HepG2 (cell line): ENCODE measurements around the gene NGB.

Source experiments
- ATF1 ChIP-seq: IDR thresholded peaks from 2 replicates; pipeline ENCODE4 v1.6.1; 2016; ENCODE audit warnings: mild to moderate bottlenecking, control low read depth
- CENPX ChIP-seq: sonication (generic); formaldehyde crosslinking; IDR thresholded peaks from 2 replicates; pipeline ENCODE4 v1.9.0; 2021; ENCODE audit warnings: mild to moderate bottlenecking, missing genetic modification reagents, moderate library complexity
- ISX ChIP-seq: sonication (generic); formaldehyde crosslinking; conservative IDR thresholded peaks from 2 replicates; pipeline ENCODE4 v1.5.0; 2020; ENCODE audit warnings: missing genetic modification reagents
- MAFK ChIP-seq, 2 experiments: IDR thresholded peaks in 1 of 2; conservative IDR thresholded peaks in 1 of 2; 2 replicates each; pipeline ENCODE4 v1.6.1; 2011; ENCODE audit warnings: improper control_type of control experiment in 2 of 2, low read length in 2 of 2
- MXI1 ChIP-seq: IDR thresholded peaks from 3 replicates; pipeline ENCODE4 v1.6.1; 2012; ENCODE audit warnings: low read depth, low read length, inconsistent platforms, borderline replicate concordance
- MYC ChIP-seq: sonication (generic); formaldehyde crosslinking; IDR thresholded peaks from 2 replicates; pipeline ENCODE4 v1.9.0; 2021; ENCODE audit warnings: missing genetic modification reagents, borderline replicate concordance
- RAD21 ChIP-seq: fragments of 450-650 bp; formaldehyde crosslinking; IDR thresholded peaks from 2 replicates; pipeline ENCODE4 v1.5.0; 2020; ENCODE audit warnings: mild to moderate bottlenecking
- STAG1 ChIP-seq: sonication (generic); formaldehyde crosslinking; IDR thresholded peaks from 2 replicates; pipeline ENCODE4 v1.4.0; 2020; ENCODE audit warnings: missing genetic modification reagents
- ZNF589 ChIP-seq: sonication (generic); formaldehyde crosslinking; conservative IDR thresholded peaks from 2 replicates; pipeline ENCODE4 v1.8.0; 2022; ENCODE audit warnings: mild to moderate bottlenecking, moderate library complexity, missing genetic modification reagents
- TF ChIP-seq, protein P1 (sequence below): sonication (generic); formaldehyde crosslinking; IDR thresholded peaks from 2 replicates; pipeline ENCODE4 v1.8.1; 2023; ENCODE audit warnings: mild to moderate bottlenecking, inconsistent platforms, moderate library complexity, missing genetic modification reagents, borderline replicate concordance
- TF ChIP-seq, protein P2 (sequence below): sonication (generic); formaldehyde crosslinking; IDR thresholded peaks from 2 replicates; pipeline ENCODE4 v1.4.0; 2020; ENCODE audit warnings: missing genetic modification reagents

DNA sequence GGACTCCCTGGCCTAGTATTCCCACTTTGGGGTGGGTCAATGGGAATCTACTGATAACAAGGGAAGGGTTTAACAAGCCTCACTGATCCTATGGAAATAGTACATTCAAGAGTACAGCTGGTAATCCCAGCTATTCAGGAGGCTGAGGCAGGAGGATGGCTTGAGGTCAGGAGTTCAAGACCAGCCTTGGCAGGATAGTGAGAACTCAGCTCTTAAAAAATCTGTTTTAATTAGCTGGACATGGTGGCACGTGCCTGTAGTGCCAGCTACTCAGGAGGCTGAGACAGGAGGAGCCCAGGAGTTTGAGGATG lies 45.1 kb upstream of the NGB start:
- TF ChIP-seq, protein P1, sequence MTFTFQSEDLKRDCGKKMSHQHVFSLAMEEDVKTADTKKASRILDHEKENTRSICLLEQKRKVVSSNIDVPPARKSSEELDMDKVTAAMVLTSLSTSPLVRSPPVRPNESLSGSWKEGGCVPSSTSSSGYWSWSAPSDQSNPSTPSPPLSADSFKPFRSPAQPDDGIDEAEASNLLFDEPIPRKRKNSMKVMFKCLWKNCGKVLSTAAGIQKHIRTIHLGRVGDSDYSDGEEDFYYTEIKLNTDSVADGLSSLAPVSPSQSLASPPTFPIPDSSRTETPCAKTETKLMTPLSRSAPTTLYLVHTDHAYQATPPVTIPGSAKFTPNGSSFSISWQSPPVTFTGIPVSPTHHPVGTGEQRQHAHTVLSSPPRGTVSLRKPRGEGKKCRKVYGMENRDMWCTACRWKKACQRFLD (CRISPR knock-in tag), result no peak
- no peak for TF ChIP-seq RAD21
- TF ChIP-seq ATF1 (CRISPR knock-in tag), result no peak
- no peak for TF ChIP-seq MYC
- TF ChIP-seq, protein P2, sequence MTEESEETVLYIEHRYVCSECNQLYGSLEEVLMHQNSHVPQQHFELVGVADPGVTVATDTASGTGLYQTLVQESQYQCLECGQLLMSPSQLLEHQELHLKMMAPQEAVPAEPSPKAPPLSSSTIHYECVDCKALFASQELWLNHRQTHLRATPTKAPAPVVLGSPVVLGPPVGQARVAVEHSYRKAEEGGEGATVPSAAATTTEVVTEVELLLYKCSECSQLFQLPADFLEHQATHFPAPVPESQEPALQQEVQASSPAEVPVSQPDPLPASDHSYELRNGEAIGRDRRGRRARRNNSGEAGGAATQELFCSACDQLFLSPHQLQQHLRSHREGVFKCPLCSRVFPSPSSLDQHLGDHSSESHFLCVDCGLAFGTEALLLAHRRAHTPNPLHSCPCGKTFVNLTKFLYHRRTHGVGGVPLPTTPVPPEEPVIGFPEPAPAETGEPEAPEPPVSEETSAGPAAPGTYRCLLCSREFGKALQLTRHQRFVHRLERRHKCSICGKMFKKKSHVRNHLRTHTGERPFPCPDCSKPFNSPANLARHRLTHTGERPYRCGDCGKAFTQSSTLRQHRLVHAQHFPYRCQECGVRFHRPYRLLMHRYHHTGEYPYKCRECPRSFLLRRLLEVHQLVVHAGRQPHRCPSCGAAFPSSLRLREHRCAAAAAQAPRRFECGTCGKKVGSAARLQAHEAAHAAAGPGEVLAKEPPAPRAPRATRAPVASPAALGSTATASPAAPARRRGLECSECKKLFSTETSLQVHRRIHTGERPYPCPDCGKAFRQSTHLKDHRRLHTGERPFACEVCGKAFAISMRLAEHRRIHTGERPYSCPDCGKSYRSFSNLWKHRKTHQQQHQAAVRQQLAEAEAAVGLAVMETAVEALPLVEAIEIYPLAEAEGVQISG (CRISPR knock-in tag), result no peak
- no peak for TF ChIP-seq MAFK (conservative IDR thresholded peaks at IDR 0.05 in 1 of 2, IDR thresholded peaks at IDR 0.05 in 1 of 2; ENCODE audit: low read length in 2 of 2)
- no peak for TF ChIP-seq ZNF589 (CRISPR knock-in tag)
- no peak for TF ChIP-seq MXI1
- TF ChIP-seq ISX (CRISPR knock-in tag), result no peak
- TF ChIP-seq STAG1, result no peak
- TF ChIP-seq CENPX (CRISPR knock-in tag), result no peak
